Measurements from ENCODE around the gene RIMS1. TPM values are rescaled to one million over a fixed set of nuclear protein-coding genes. Genes with fewer than 3 reads are reported as not detected.

Gene RIMS1
- total RNA-seq: 3.2 TPM

GRCh38 chr6:71886184-71887005, at the start of gene RIMS1:
Gene RIMS1 (plus strand): TSS chr6:71886550. CDS start chr6:71887024, 474 bp downstream.

Data from metanephros (tissue), 1 donor.